Measurements from ENCODE around the gene RBMS3. TPM values are rescaled to one million over a fixed set of nuclear protein-coding genes. Genes with fewer than 3 reads are reported as not detected.

Gene RBMS3
- total and polyA plus RNA-seq, 2 experiments from 2014 or later = 34.9 to 37.1 TPM

- no peak overlapping the region for H3K4me3 ChIP-seq
- H3K4me2 ChIP-seq = no peak overlapping the region
- 60% methylated on average over 1 of the region's 1 CpG for WGBS (ENCODE audit: low lambda C conversion rate, missing lambda C conversion rate)
- TF ChIP-seq EZH2phosphoT487 (IDR thresholded peaks at IDR 0.05; ENCODE audit: low read depth, severe bottlenecking, unreplicated experiment) = no peak
- no peak for TF ChIP-seq CTCF (IDR thresholded peaks at IDR 0.05; ENCODE audit: poor library complexity)
- TF ChIP-seq EZH2 (IDR thresholded peaks at IDR 0.05; ENCODE audit: borderline replicate concordance) = no peak
- H3K9me3 ChIP-seq (ENCODE audit: low read depth) = no peaks in the 10 kb centered on the region
- H3K79me2 ChIP-seq = no peaks in the 10 kb centered on the region
- DNase-seq (ENCODE audit: low spot score) = no peak
- H3K36me3 ChIP-seq (replicated peaks; ENCODE audit: insufficient read depth, low read depth) = no peaks in the 10 kb centered on the region
- no peaks in the 10 kb centered on the region for H3K9me2 ChIP-seq (replicated peaks; ENCODE audit: insufficient read depth)
- no peaks in the 10 kb centered on the region for H4K20me1 ChIP-seq (ENCODE audit: insufficient read depth, poor library complexity, severe bottlenecking)
- no peak overlapping the region for H3K27ac ChIP-seq
- no peak overlapping the region for H2AFZ ChIP-seq
- H3K4me1 ChIP-seq (ENCODE audit: insufficient read depth) = peaks cover 18% of the 10 kb centered on the region
- H3K27me3 ChIP-seq = no peaks in the 10 kb centered on the region
Measured at GRCh38 chr3:29755416-29755815, 474.5 kb downstream of the RBMS3 start.

- 81% methylated on average over 1 of the region's 1 CpG for WGBS (ENCODE audit: low lambda C conversion rate, missing lambda C conversion rate)
- no peak overlapping the region for H3K4me2 ChIP-seq
- H4K20me1 ChIP-seq (ENCODE audit: insufficient read depth, poor library complexity, severe bottlenecking) = no peaks in the 10 kb centered on the region
- H3K9me2 ChIP-seq (replicated peaks; ENCODE audit: insufficient read depth) = no peaks in the 10 kb centered on the region
- H3K27ac ChIP-seq = no peak overlapping the region
- no peaks in the 10 kb centered on the region for H3K27me3 ChIP-seq
- no peak overlapping the region for H2AFZ ChIP-seq
- H3K36me3 ChIP-seq (replicated peaks; ENCODE audit: insufficient read depth, low read depth) = no peaks in the 10 kb centered on the region
- H3K79me2 ChIP-seq = no peaks in the 10 kb centered on the region
- H3K4me1 ChIP-seq (ENCODE audit: insufficient read depth) = peaks cover 18% of the 10 kb centered on the region
- peak; percentile 10 for DNase-seq (ENCODE audit: low spot score)
- no peak overlapping the region for H3K4me3 ChIP-seq
- H3K9me3 ChIP-seq (ENCODE audit: low read depth) = no peaks in the 10 kb centered on the region
- TF ChIP-seq EZH2phosphoT487 (IDR thresholded peaks at IDR 0.05; ENCODE audit: low read depth, severe bottlenecking, unreplicated experiment) = no peak
- no peak for TF ChIP-seq CTCF (IDR thresholded peaks at IDR 0.05; ENCODE audit: poor library complexity)
- TF ChIP-seq EZH2 (IDR thresholded peaks at IDR 0.05; ENCODE audit: borderline replicate concordance) = no peak
Measured at GRCh38 chr3:29757054-29757777, 476.3 kb downstream of the RBMS3 start.

GRCh38 chr3:29758108-29758433 is 477.2 kb downstream of the RBMS3 start:
- TF ChIP-seq EZH2 (IDR thresholded peaks at IDR 0.05; ENCODE audit: borderline replicate concordance) (no peak), CTCF (IDR thresholded peaks at IDR 0.05; ENCODE audit: poor library complexity) (no peak), EZH2phosphoT487 (IDR thresholded peaks at IDR 0.05; ENCODE audit: low read depth, severe bottlenecking, unreplicated experiment) (no peak)

More at GRCh38 chr3:29758108-29758433, 477.2 kb downstream of the RBMS3 start:
- Histone ChIP-seq H3K9me3 (ENCODE audit: low read depth) (no peaks in the 10 kb centered on the region), H3K36me3 (replicated peaks; ENCODE audit: insufficient read depth, low read depth) (no peaks in the 10 kb centered on the region), H3K4me1 (ENCODE audit: insufficient read depth) (peaks cover 18% of the 10 kb centered on the region), H3K27me3 (no peaks in the 10 kb centered on the region), H3K9me2 (replicated peaks; ENCODE audit: insufficient read depth) (no peaks in the 10 kb centered on the region), H3K4me2 (no peak overlapping the region), H2AFZ (no peak overlapping the region), H4K20me1 (ENCODE audit: insufficient read depth, poor library complexity, severe bottlenecking) (no peaks in the 10 kb centered on the region), H3K79me2 (no peaks in the 10 kb centered on the region), H3K4me3 (no peak overlapping the region), H3K27ac (no peak overlapping the region)
- no peak for DNase-seq (ENCODE audit: low spot score)

Data from hepatocyte (in vitro differentiated cells).